A549 (cell line): ENCODE measurements around the gene GLCE. TPM values are rescaled to one million over a fixed set of nuclear protein-coding genes. Genes with fewer than 3 reads are reported as not detected.

Source experiments
- ATAC-seq, 2 experiments: fragments of 200-7000 bp in 1 of 2; fragments of >200 bp in 1 of 2; cut with Nextera tagmentation in 1 of 2; cut with Tn5 transposase in 1 of 2; 3 replicates each; pipeline versions ENCODE4 v1.8.0 to v1.9.1; 2018 to 2020; ENCODE audit warnings: mild to moderate bottlenecking in 1 of 2, moderate library complexity in 1 of 2
- CTCF ChIA-PET: fragments of 300-600 bp; sonication (Branson Sonifier 250); formaldehyde crosslinking; extraction: SDS; loops from one replicate; lab custom pipeline; 2021; ENCODE audit warnings: antibody characterized with exemption, inconsistent platforms; lab: Yijun Ruan, JAX
- POLR2A ChIA-PET: fragments of 350-600 bp; formaldehyde crosslinking; extraction: SDS; loops from one replicate; lab custom pipeline; 2021; ENCODE audit warnings: antibody characterized with exemption, inconsistent platforms; lab: Yijun Ruan, JAX
- DNase-seq, 2 experiments: peaks; one replicate each; pipeline versions ENCODE4 v3.0.0 to v3.0.0-alpha.2; 2011 to 2016; ENCODE audit warnings: low read depth in 1 of 2, low spot score in 1 of 2
- FAIRE-seq: peaks from 2 replicates; lab custom pipeline; 2011; peaks lifted over from hg19 to GRCh38; lab: Jason Lieb, UNC
- H3K27ac ChIP-seq, 2 experiments: fragments of >200 bp; sonication (Bioruptor Twin); formaldehyde crosslinking; 3 replicates each; pipeline ENCODE4 v1.5.1; 2016 to 2017
- H3K4me1 ChIP-seq: fragments of >200 bp; sonication (Bioruptor Twin); formaldehyde crosslinking; 3 replicates; pipeline ENCODE4 v1.6.1; 2016
- H3K4me2 ChIP-seq: fragments of >200 bp; sonication (Bioruptor Twin); formaldehyde crosslinking; 3 replicates; pipeline ENCODE4 v1.6.1; 2016
- H3K4me3 ChIP-seq: fragments of >200 bp; sonication (Bioruptor Twin); formaldehyde crosslinking; 3 replicates; pipeline ENCODE4 v1.5.1; 2016
- H3K9me3 ChIP-seq: fragments of >200 bp; sonication (Bioruptor Twin); formaldehyde crosslinking; 3 replicates; pipeline ENCODE4 v1.6.1; 2016
- BHLHE40 ChIP-seq: IDR thresholded peaks from 2 replicates; pipeline ENCODE4 v1.6.1; 2012; ENCODE audit warnings: low read depth, low read length, inconsistent platforms
- CHD2 ChIP-seq: fragments of 150-350 bp; IDR thresholded peaks from 2 replicates; pipeline ENCODE4 v1.6.1; 2014; ENCODE audit warnings: low read length; ENCODE audit not compliant: partially characterized antibody
- FOSB ChIP-seq: fragments of 250-450 bp; sonication (Bioruptor Pico); IDR thresholded peaks from 2 replicates; pipeline ENCODE4 v1.5.0; 2020; ENCODE audit warnings: mild to moderate bottlenecking, moderate library complexity
- FOSL2 ChIP-seq, 2 experiments: fragments of 450-650 bp in 1 of 2; fragments of >200 bp in 1 of 2; sonication (Bioruptor Twin) in 1 of 2; formaldehyde crosslinking; IDR thresholded peaks; 2 replicates each; pipeline versions ENCODE4 v1.5.0 to v1.6.1; 2016 to 2020; ENCODE audit warnings: mild to moderate bottlenecking in 1 of 2, moderate library complexity in 1 of 2
- HOXA7 ChIP-seq: fragments of 250-450 bp; sonication (Bioruptor Pico); IDR thresholded peaks from 2 replicates; pipeline ENCODE4 v1.5.0; 2020; ENCODE audit warnings: mild to moderate bottlenecking, moderate library complexity
- HOXB5 ChIP-seq: fragments of 250-450 bp; sonication (Bioruptor Pico); IDR thresholded peaks from 2 replicates; pipeline ENCODE4 v1.5.0; 2020; ENCODE audit warnings: mild to moderate bottlenecking, moderate library complexity
- MAZ ChIP-seq: fragments of 150-350 bp; IDR thresholded peaks from 2 replicates; pipeline ENCODE4 v1.6.1; 2014; ENCODE audit warnings: antibody characterized with exemption, low read depth, low read length, borderline replicate concordance
- NPAS2 ChIP-seq: fragments of 250-450 bp; sonication (Bioruptor Pico); IDR thresholded peaks from 2 replicates; pipeline ENCODE4 v1.8.0; 2022; ENCODE audit warnings: mild to moderate bottlenecking, moderate library complexity, borderline replicate concordance
- RAD21 ChIP-seq, 2 experiments: fragments of >200 bp in 1 of 2; sonication (Bioruptor Twin) in 1 of 2; formaldehyde crosslinking in 1 of 2; IDR thresholded peaks in 1 of 2; conservative IDR thresholded peaks in 1 of 2; 2 replicates in 1 of 2; 3 replicates in 1 of 2; pipeline ENCODE4 v1.6.1; 2012 to 2018; ENCODE audit warnings: inconsistent platforms in 1 of 2
- RCOR1 ChIP-seq: fragments of 150-350 bp; IDR thresholded peaks from 2 replicates; pipeline ENCODE4 v1.6.1; 2014; ENCODE audit warnings: antibody characterized with exemption, low read length, low read depth
- SMC3 ChIP-seq: fragments of >200 bp; sonication (Bioruptor Twin); formaldehyde crosslinking; IDR thresholded peaks from 3 replicates; pipeline ENCODE4 v1.6.1; 2018; ENCODE audit warnings: inconsistent platforms
- TP53 ChIP-seq: fragments of 250-450 bp; sonication (Bioruptor Pico); IDR thresholded peaks from 2 replicates; pipeline ENCODE4 v1.5.0; 2021; ENCODE audit warnings: mild to moderate bottlenecking, moderate library complexity
- ZNF302 ChIP-seq: fragments of 250-450 bp; sonication (Bioruptor Pico); IDR thresholded peaks from 2 replicates; pipeline ENCODE4 v1.9.0; 2021; ENCODE audit warnings: inconsistent platforms, mild to moderate bottlenecking, moderate library complexity
- WGBS: methylation state at CpG from one replicate; pipeline ENCODE4 v1.1.6; 2017; ENCODE audit errors: missing lambda C conversion rate; 5-methylcytosine and 5-hydroxymethylcytosine counted together
- polyA plus RNA-seq, 4 experiments: library from polyadenylated mRNA; depleted of rRNA in 3 of 4; stranded (reverse); fragments of >200 nt; fragmentation: RNase III in 1 of 4; extraction: RNeasy Plus Mini Kit Qiagen cat#74134 plus additional on column Dnase treatment in 1 of 4; gene quantifications; 2 replicates in 3 of 4; 3 replicates in 1 of 4; pipeline ENCODE4 v1.2.3, GENCODE V29; 2011 to 2017
- TF ChIP-seq, protein P1 (sequence below): fragments of >200 bp; sonication (Bioruptor Twin); formaldehyde crosslinking; IDR thresholded peaks from 3 replicates; pipeline ENCODE4 v1.5.1; 2016
- TF ChIP-seq, protein P2 (sequence below): fragments of >200 bp; sonication (Bioruptor Twin); formaldehyde crosslinking; IDR thresholded peaks from 3 replicates; pipeline ENCODE4 v1.6.1; 2016
- TF ChIP-seq, protein P3 (sequence below): fragments of 250-450 bp; sonication (Bioruptor Pico); IDR thresholded peaks from 2 replicates; pipeline ENCODE4 v1.5.0; 2021; ENCODE audit warnings: mild to moderate bottlenecking, moderate library complexity, borderline replicate concordance
- TF ChIP-seq, protein P4 (sequence below): fragments of 150-350 bp; IDR thresholded peaks from 2 replicates; pipeline ENCODE4 v1.6.1; 2014; ENCODE audit warnings: low read depth, mild to moderate bottlenecking, low read length

GLCE gene
- polyA plus RNA-seq, 2 of the 4 experiments (the other 2 are of a cell fraction) = 19.6 to 41.8 TPM

DNA sequence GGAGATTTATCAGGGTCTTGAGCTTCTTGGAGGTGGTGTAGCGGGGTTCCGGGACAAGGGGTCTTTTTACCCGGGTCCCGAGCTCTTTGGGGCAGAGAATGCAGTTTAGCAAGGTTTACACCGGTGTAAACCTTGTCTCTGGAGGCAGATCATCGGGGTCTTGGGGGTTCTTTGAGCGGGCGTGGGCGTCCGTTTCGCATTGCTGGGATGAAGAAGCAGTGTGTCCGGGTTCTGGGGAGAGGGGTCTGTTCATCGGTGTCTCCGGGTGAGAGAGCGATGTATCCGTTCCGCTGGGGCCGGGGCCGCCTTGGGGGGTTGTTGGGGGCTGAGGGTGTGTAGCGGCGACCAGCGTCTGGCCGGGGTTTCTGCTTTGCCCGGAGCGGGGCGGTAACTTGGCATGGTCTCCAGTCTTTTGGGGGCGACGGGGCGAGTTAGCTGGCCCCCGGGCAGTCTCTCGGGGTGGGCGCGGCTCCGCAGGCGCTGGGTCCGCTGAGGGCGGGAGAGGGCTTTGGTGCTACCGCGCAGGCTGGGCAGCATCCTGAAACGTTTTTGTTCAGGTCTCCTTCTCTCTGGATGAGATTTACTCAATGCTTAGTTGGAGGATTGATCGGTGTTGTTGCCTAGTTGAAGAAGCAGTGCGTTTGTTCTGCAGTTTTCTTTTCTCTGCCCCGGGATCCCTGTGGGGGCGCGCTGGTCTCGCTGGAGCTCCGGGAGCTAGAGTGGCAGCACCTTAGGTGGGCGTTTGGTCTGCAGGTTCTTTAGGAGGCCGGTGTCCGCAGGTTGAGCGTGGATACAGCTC, 843 bp downstream of the GLCE start:
- Histone ChIP-seq H3K4me3 (peak overlapping the region; percentile 82), H3K4me1 (peaks cover 28% of the 10 kb centered on the region), H3K27ac (peak overlapping the region; percentile 84 to 89), H3K9me3 (no peaks in the 10 kb centered on the region), H3K4me2 (peak overlapping the region; percentile 95)
- CTCF ChIA-PET = interaction anchor here (0.6 to 6.2 kb wide), 44 partner anchors 8 to 278 kb away, joined by 3 to 51 read pairs (median 5); no protein-coding TSS in a partner anchor
- POLR2A ChIA-PET = interaction anchor here (0.5 to 2.2 kb wide), 14 partner anchors 9 to 282 kb away, joined by 3 to 10 read pairs (median 4); partner anchors contain the start of gene PAQR5
- no peak for FAIRE-seq
- 1% methylated on average over 43 of the region's 51 CpGs for WGBS
- peak; percentile 48 to 56 for DNase-seq
- TF ChIP-seq RAD21 (conservative IDR thresholded peaks at IDR 0.05 in 1 of 2, IDR thresholded peaks at IDR 0.05 in 1 of 2) = peak; percentile 76 to 80
- TF ChIP-seq SMC3 = peak; percentile 64
- TF ChIP-seq BHLHE40 = no peak
- TF ChIP-seq, protein P1, sequence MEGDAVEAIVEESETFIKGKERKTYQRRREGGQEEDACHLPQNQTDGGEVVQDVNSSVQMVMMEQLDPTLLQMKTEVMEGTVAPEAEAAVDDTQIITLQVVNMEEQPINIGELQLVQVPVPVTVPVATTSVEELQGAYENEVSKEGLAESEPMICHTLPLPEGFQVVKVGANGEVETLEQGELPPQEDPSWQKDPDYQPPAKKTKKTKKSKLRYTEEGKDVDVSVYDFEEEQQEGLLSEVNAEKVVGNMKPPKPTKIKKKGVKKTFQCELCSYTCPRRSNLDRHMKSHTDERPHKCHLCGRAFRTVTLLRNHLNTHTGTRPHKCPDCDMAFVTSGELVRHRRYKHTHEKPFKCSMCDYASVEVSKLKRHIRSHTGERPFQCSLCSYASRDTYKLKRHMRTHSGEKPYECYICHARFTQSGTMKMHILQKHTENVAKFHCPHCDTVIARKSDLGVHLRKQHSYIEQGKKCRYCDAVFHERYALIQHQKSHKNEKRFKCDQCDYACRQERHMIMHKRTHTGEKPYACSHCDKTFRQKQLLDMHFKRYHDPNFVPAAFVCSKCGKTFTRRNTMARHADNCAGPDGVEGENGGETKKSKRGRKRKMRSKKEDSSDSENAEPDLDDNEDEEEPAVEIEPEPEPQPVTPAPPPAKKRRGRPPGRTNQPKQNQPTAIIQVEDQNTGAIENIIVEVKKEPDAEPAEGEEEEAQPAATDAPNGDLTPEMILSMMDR = peak; percentile 59
- peak; percentile 36 to 57 for ATAC-seq

DNA sequence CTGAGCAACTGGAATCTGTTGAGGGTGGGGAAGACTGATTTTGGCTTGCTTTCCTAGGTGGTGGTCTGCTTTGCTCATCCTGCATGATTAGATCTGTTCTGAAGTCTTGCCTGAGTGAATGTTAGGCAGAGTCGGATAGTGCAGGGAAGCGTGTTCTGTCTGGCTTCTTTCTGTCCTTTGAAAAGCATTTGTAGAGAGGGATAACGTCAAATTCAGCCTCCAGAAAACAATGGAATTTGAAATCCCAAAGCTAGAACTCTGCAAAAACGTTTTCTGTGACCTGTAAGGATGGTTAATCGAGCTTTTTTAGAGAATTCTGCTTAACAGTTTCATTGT, 1.4 kb downstream of the GLCE start:
- no peak for FAIRE-seq
- Histone ChIP-seq H3K4me2 (peak overlapping the region; percentile 95), H3K27ac (peak overlapping the region in 1 of 2 experiments; percentile 89; a peak in 4 of 6 replicates), H3K4me3 (peak overlapping the region; percentile 82), H3K9me3 (no peaks in the 10 kb centered on the region), H3K4me1 (peaks cover 28% of the 10 kb centered on the region)
- POLR2A ChIA-PET = interaction anchor here (0.5 to 2.2 kb wide), 5 partner anchors 9 to 281 kb away, joined by 3 to 10 read pairs (median 3); no protein-coding TSS in a partner anchor
- no peak for DNase-seq
- peak; percentile 1 to 5; a peak in 4 of 6 replicates for ATAC-seq
- CTCF ChIA-PET = interaction anchor here (0.6 to 6.2 kb wide), 41 partner anchors 8 to 821 kb away, joined by 3 to 51 read pairs (median 5); no protein-coding TSS in a partner anchor
- WGBS = 37% methylated on average over 5 of the region's 5 CpGs
- no peak for TF ChIP-seq TP53
- TF ChIP-seq RAD21 (conservative IDR thresholded peaks at IDR 0.05 in 1 of 2, IDR thresholded peaks at IDR 0.05 in 1 of 2) = 0 out of 5 replicates have a peak, but pooled peaks of 1 of the 2 experiments have one; percentile 7
- TF ChIP-seq, protein P1 = 0 out of 3 replicates have a peak, but pooled peaks have one; percentile 12

DNA sequence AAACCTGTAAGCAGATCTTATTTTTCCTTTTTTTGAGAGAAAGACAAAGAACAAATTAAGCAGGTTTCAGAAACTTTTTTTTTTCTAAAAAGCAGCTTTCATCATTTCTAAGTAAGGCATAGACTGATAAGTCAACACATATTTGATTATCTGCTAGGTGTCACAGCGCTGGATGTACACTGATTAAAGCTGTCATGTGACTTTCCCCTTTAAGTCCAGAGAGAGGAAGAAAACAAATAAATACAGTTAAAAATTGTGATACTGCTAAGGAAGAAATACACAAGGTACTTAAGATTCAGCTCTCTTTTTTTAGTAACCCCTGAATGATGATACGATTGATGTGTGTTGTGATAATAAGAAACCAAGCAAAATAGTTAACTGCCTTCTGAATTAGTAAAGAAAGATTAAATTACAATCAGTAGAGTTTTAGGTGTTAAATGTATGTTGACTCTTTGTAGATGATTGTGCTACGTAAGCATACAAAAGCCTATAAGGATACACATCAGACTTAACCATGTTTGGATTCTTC, 2.8 kb downstream of the GLCE start:
- 82% methylated on average over 3 of the region's 3 CpGs for WGBS
- no peak for ATAC-seq
- CTCF ChIA-PET = interaction anchor here (0.8 to 6.2 kb wide), 11 partner anchors 9 to 231 kb away, joined by 3 to 51 read pairs (median 4); no protein-coding TSS in a partner anchor

More for the DNA sequence above, 2.8 kb downstream of the GLCE start:
- TF ChIP-seq ZNF302 (no peak), MAZ (no peak), HOXA7 (CRISPR knock-in tag) (no peak), RAD21 (conservative IDR thresholded peaks at IDR 0.05 in 1 of 2, IDR thresholded peaks at IDR 0.05 in 1 of 2) (no peak), HOXB5 (no peak), FOSB (CRISPR knock-in tag) (no peak), FOSL2 (IDR thresholded peaks at IDR 0.05) (no peak), FOSL2 (CRISPR knock-in tag; IDR thresholded peaks at IDR 0.05) (no peak), CHD2 (no peak), NPAS2 (CRISPR knock-in tag) (no peak), RCOR1 (no peak), BHLHE40 (no peak)
- TF ChIP-seq, protein P2, sequence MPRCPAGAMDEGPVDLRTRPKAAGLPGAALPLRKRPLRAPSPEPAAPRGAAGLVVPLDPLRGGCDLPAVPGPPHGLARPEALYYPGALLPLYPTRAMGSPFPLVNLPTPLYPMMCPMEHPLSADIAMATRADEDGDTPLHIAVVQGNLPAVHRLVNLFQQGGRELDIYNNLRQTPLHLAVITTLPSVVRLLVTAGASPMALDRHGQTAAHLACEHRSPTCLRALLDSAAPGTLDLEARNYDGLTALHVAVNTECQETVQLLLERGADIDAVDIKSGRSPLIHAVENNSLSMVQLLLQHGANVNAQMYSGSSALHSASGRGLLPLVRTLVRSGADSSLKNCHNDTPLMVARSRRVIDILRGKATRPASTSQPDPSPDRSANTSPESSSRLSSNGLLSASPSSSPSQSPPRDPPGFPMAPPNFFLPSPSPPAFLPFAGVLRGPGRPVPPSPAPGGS = no peak
- TF ChIP-seq, protein P3, sequence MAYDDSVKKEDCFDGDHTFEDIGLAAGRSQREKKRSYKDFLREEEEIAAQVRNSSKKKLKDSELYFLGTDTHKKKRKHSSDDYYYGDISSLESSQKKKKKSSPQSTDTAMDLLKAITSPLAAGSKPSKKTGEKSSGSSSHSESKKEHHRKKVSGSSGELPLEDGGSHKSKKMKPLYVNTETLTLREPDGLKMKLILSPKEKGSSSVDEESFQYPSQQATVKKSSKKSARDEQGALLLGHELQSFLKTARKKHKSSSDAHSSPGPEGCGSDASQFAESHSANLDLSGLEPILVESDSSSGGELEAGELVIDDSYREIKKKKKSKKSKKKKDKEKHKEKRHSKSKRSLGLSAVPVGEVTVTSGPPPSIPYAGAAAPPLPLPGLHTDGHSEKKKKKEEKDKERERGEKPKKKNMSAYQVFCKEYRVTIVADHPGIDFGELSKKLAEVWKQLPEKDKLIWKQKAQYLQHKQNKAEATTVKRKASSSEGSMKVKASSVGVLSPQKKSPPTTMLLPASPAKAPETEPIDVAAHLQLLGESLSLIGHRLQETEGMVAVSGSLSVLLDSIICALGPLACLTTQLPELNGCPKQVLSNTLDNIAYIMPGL = no peak
- TF ChIP-seq, protein P4, sequence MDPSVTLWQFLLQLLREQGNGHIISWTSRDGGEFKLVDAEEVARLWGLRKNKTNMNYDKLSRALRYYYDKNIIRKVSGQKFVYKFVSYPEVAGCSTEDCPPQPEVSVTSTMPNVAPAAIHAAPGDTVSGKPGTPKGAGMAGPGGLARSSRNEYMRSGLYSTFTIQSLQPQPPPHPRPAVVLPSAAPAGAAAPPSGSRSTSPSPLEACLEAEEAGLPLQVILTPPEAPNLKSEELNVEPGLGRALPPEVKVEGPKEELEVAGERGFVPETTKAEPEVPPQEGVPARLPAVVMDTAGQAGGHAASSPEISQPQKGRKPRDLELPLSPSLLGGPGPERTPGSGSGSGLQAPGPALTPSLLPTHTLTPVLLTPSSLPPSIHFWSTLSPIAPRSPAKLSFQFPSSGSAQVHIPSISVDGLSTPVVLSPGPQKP = no peak
- POLR2A ChIA-PET = no interaction called here
- DNase-seq (no peak), FAIRE-seq (no peak)
- H3K4me1 ChIP-seq = peaks cover 28% of the 10 kb centered on the region
- no peaks in the 10 kb centered on the region for H3K9me3 ChIP-seq
- H3K4me3 ChIP-seq = no peak overlapping the region
- H3K27ac ChIP-seq = no peak overlapping the region
- H3K4me2 ChIP-seq = no peak overlapping the region
